ENCODE measurements around the gene ZFPL1. TPM values are rescaled to one million over a fixed set of nuclear protein-coding genes. Genes with fewer than 3 reads are reported as not detected.

ZFPL1 gene
- total and polyA plus RNA-seq, 9 of the 15 experiments (the other 6 are each of a cell fraction or from before 2014, with no cell fraction given) = 3.7 to 37.5 (median 22.7) TPM

GRCh38 chr11:65083834-65084597, at the start of gene ZFPL1, which contains the start of gene CDCA5 (continued):
- TF ChIP-seq NR2C2 (CRISPR knock-in tag; IDR thresholded peaks at IDR 0.05) (peak; percentile 92), NR2C2 (tag; IDR thresholded peaks at IDR 0.05) (peak; percentile 95), PTBP1 (IDR thresholded peaks at IDR 0.05; ENCODE audit: low read depth, low read length) (no peak), ZNF407 (IDR thresholded peaks at IDR 0.05; ENCODE audit: low read depth) (no peak), TEAD2 (tag; IDR thresholded peaks at IDR 0.05) (no peak), KDM2B (CRISPR knock-in tag; IDR thresholded peaks at IDR 0.05) (no peak), E2F3 (CRISPR knock-in tag; IDR thresholded peaks at IDR 0.05) (peak; percentile 94), PRDM10 (IDR thresholded peaks at IDR 0.05; ENCODE audit: partially characterized antibody) (peak; percentile 30), FOXK2 (conservative IDR thresholded peaks at IDR 0.05 in 1 of 2, IDR thresholded peaks at IDR 0.05 in 1 of 2; ENCODE audit: low read depth in 2 of 2) (peak; percentile 87 to 88), ZNF589 (CRISPR knock-in tag; IDR thresholded peaks at IDR 0.05; ENCODE audit: low read depth) (no peak), NONO (IDR thresholded peaks at IDR 0.05; ENCODE audit: low read depth in 2 of 2, low read length in 1 of 2) (peak in 1 of 2 experiments; percentile 58; a peak in 1 of 4 replicates), ZNF507 (tag; conservative IDR thresholded peaks at IDR 0.05) (no peak), ZBTB33 (CRISPR knock-in tag; IDR thresholded peaks at IDR 0.05) (peak; percentile 36)

Data from K562 (cell line).